GM06990 (cell line): ENCODE measurements around the gene USPL1.
"Not testable (repeated sequence)": the region's sequence is repeated elsewhere in the genome, so short reads cannot be mapped to it uniquely, and the experiment has no call there.

Source experiments
- DNase-seq: peaks from one replicate; pipeline ENCODE4 v3.0.0-alpha.2; 2011; ENCODE audit not compliant: insufficient read length; ENCODE audit errors: extremely low read depth
- H3K27me3 ChIP-seq: replicated peaks from 2 replicates; pipeline ENCODE4 v1.6.0; 2011; ENCODE audit warnings: low read length; ENCODE audit not compliant: control insufficient read depth, insufficient read depth
- H3K36me3 ChIP-seq: 2 replicates; pipeline ENCODE4 v1.5.1; 2011; ENCODE audit warnings: low read length; ENCODE audit not compliant: control insufficient read depth, insufficient read depth
- H3K4me3 ChIP-seq: replicated peaks from 2 replicates; pipeline ENCODE4 v1.5.1; 2011; ENCODE audit warnings: low read depth, mild to moderate bottlenecking, control low read depth, low read length
- CTCF ChIP-seq: IDR thresholded peaks from 2 replicates; pipeline ENCODE4 v1.5.1; 2011; ENCODE audit warnings: low read length, control low read depth, mild to moderate bottlenecking, inconsistent platforms; ENCODE audit not compliant: insufficient read depth, poor library complexity, severe bottlenecking

The USPL1 gene

GRCh38 chr13:30639671-30640070, 22.0 kb downstream of the USPL1 start:
- Histone ChIP-seq H3K4me3 (no peak overlapping the region), H3K36me3 (no peaks in the 10 kb centered on the region; the same call in none of the 2 replicates), H3K27me3 (no peaks in the 10 kb centered on the region)
- TF ChIP-seq CTCF: no peak
- DNase-seq: no peak

GRCh38 chr13:30641173-30641572, 23.5 kb downstream of the USPL1 start:
- DNase-seq, H3K36me3 ChIP-seq, H3K27me3 ChIP-seq, H3K4me3 ChIP-seq: not testable (repeated sequence)

GRCh38 chr13:30645629-30646028, 27.9 kb downstream of the USPL1 start:
- no peak for DNase-seq

GRCh38 chr13:30647420-30647819, 29.7 kb downstream of the USPL1 start:
- Histone ChIP-seq H3K27me3 (no peaks in the 10 kb centered on the region), H3K4me3 (no peak overlapping the region), H3K36me3 (peaks cover 8% of the 10 kb centered on the region)
- no peak for DNase-seq
- TF ChIP-seq CTCF: no peak

More at GRCh38 chr13:30645629-30646028, 27.9 kb downstream of the USPL1 start:
- Histone ChIP-seq H3K27me3 (no peaks in the 10 kb centered on the region), H3K4me3 (no peak overlapping the region), H3K36me3 (peaks cover 8% of the 10 kb centered on the region)
- no peak for TF ChIP-seq CTCF

- TF ChIP-seq CTCF: no peak
- no peaks in the 10 kb centered on the region for H3K27me3 ChIP-seq
- H3K36me3 ChIP-seq: peaks cover 8% of the 10 kb centered on the region
- DNase-seq: no peak
- no peak overlapping the region for H3K4me3 ChIP-seq
Measured at GRCh38 chr13:30647824-30648521, 30.3 kb downstream of the USPL1 start.

GRCh38 chr13:30648522-30649012, 30.8 kb downstream of the USPL1 start:
- no peak for DNase-seq
- no peak for TF ChIP-seq CTCF
- no peak overlapping the region for H3K4me3 ChIP-seq
- no peaks in the 10 kb centered on the region for H3K27me3 ChIP-seq
- H3K36me3 ChIP-seq: peaks cover 8% of the 10 kb centered on the region

- H3K27me3 ChIP-seq, DNase-seq, H3K4me3 ChIP-seq, H3K36me3 ChIP-seq: not testable (repeated sequence)
Measured at GRCh38 chr13:30651648-30652047, 33.9 kb downstream of the USPL1 start.
